Measurements from ENCODE around the gene SORBS2.

The SORBS2 gene

GRCh38 chr4:185737489-185738037 lies 74.4 kb downstream of the SORBS2 start:
- no peak overlapping the region for H3K56ac ChIP-seq (ENCODE audit: low read length)
- no peak overlapping the region for H3K18ac ChIP-seq (ENCODE audit: low read length)
- no peak overlapping the region for H3K9ac ChIP-seq (ENCODE audit: low read length)
- no peak overlapping the region for H4K5ac ChIP-seq (ENCODE audit: low read length)
- H3K4me3 ChIP-seq (ENCODE audit: low read length), result no peak overlapping the region
- no peak overlapping the region for H3K4me2 ChIP-seq (ENCODE audit: low read length)
- no peak for DNase-seq
- no peaks in the 10 kb centered on the region for H3K36me3 ChIP-seq (ENCODE audit: control insufficient read depth, insufficient read depth, low read length)
- H3K79me2 ChIP-seq (ENCODE audit: control insufficient read depth, insufficient read depth, low read length), result no peaks in the 10 kb centered on the region
- peaks cover 2% of the 10 kb centered on the region for H3K4me1 ChIP-seq (ENCODE audit: control insufficient read depth, low read depth, low read length)
- WGBS (ENCODE audit: extremely low coverage, insufficient coverage, low lambda C conversion rate), result no CpG with 5 or more reads among the region's 21 CpGs
- H2AK5ac ChIP-seq (ENCODE audit: low read length), result no peak overlapping the region
- H2BK5ac ChIP-seq (ENCODE audit: low read length), result no peak overlapping the region
- H2BK15ac ChIP-seq (replicated peaks; ENCODE audit: low read depth), result no peak overlapping the region
- H3K4ac ChIP-seq (ENCODE audit: low read depth, low read length), result no peak overlapping the region
- no peaks in the 10 kb centered on the region for H3K27me3 ChIP-seq (ENCODE audit: insufficient read depth, low read length, poor library complexity)
- no peak overlapping the region for H3K23ac ChIP-seq (ENCODE audit: low read length)
- H2BK120ac ChIP-seq (ENCODE audit: low read depth, low read length), result no peak overlapping the region
- H4K8ac ChIP-seq (ENCODE audit: low read depth, low read length), result no peak overlapping the region
- H3K27ac ChIP-seq (ENCODE audit: low read depth, low read length), result no peak overlapping the region
- no peaks in the 10 kb centered on the region for H3K79me1 ChIP-seq (ENCODE audit: low read length)

- H3K79me2 ChIP-seq (ENCODE audit: control insufficient read depth, insufficient read depth, low read length), result no peaks in the 10 kb centered on the region
Observed at GRCh38 chr4:185736882-185737281, 75.1 kb downstream of the SORBS2 start.

GRCh38 chr4:185735866-185736400 lies 76.1 kb downstream of the SORBS2 start:
- Histone ChIP-seq H2AK5ac (ENCODE audit: low read length) (no peak overlapping the region), H3K79me1 (ENCODE audit: low read length) (no peaks in the 10 kb centered on the region), H3K79me2 (ENCODE audit: control insufficient read depth, insufficient read depth, low read length) (no peaks in the 10 kb centered on the region), H3K36me3 (ENCODE audit: control insufficient read depth, insufficient read depth, low read length) (no peaks in the 10 kb centered on the region), H3K23ac (ENCODE audit: low read length) (no peak overlapping the region), H2BK120ac (ENCODE audit: low read depth, low read length) (no peak overlapping the region), H3K27me3 (ENCODE audit: insufficient read depth, low read length, poor library complexity) (no peaks in the 10 kb centered on the region), H3K4me2 (ENCODE audit: low read length) (no peak overlapping the region), H4K5ac (ENCODE audit: low read length) (no peak overlapping the region), H4K8ac (ENCODE audit: low read depth, low read length) (no peak overlapping the region), H2BK15ac (replicated peaks; ENCODE audit: low read depth) (no peak overlapping the region), H3K9ac (ENCODE audit: low read length) (no peak overlapping the region), H3K18ac (ENCODE audit: low read length) (no peak overlapping the region), H2BK5ac (ENCODE audit: low read length) (no peak overlapping the region), H3K4me1 (ENCODE audit: control insufficient read depth, low read depth, low read length) (peaks cover 2% of the 10 kb centered on the region), H3K27ac (ENCODE audit: low read depth, low read length) (no peak overlapping the region), H3K56ac (ENCODE audit: low read length) (no peak overlapping the region), H3K4ac (ENCODE audit: low read depth, low read length) (no peak overlapping the region), H3K4me3 (ENCODE audit: low read length) (no peak overlapping the region)
- WGBS (ENCODE audit: extremely low coverage, insufficient coverage, low lambda C conversion rate), result no CpG with 5 or more reads among the region's 4 CpGs
- DNase-seq, result no peak

More at GRCh38 chr4:185736882-185737281, 75.1 kb downstream of the SORBS2 start:
- Histone ChIP-seq H3K4me1 (ENCODE audit: control insufficient read depth, low read depth, low read length) (peaks cover 2% of the 10 kb centered on the region), H2BK120ac (ENCODE audit: low read depth, low read length) (no peak overlapping the region), H3K79me1 (ENCODE audit: low read length) (no peaks in the 10 kb centered on the region), H2BK5ac (ENCODE audit: low read length) (no peak overlapping the region), H3K4ac (ENCODE audit: low read depth, low read length) (no peak overlapping the region), H3K27me3 (ENCODE audit: insufficient read depth, low read length, poor library complexity) (no peaks in the 10 kb centered on the region), H3K27ac (ENCODE audit: low read depth, low read length) (no peak overlapping the region), H3K18ac (ENCODE audit: low read length) (no peak overlapping the region), H4K8ac (ENCODE audit: low read depth, low read length) (no peak overlapping the region), H3K4me3 (ENCODE audit: low read length) (no peak overlapping the region), H3K36me3 (ENCODE audit: control insufficient read depth, insufficient read depth, low read length) (no peaks in the 10 kb centered on the region), H3K23ac (ENCODE audit: low read length) (no peak overlapping the region), H4K5ac (ENCODE audit: low read length) (no peak overlapping the region), H3K56ac (ENCODE audit: low read length) (no peak overlapping the region), H3K9ac (ENCODE audit: low read length) (no peak overlapping the region), H2AK5ac (ENCODE audit: low read length) (no peak overlapping the region), H3K4me2 (ENCODE audit: low read length) (no peak overlapping the region), H2BK15ac (replicated peaks; ENCODE audit: low read depth) (no peak overlapping the region)
- DNase-seq, result no peak
- no CpG with 5 or more reads among the region's 5 CpGs for WGBS (ENCODE audit: extremely low coverage, insufficient coverage, low lambda C conversion rate)

- Histone ChIP-seq H3K4me3 (ENCODE audit: low read length) (no peak overlapping the region), H2BK15ac (replicated peaks; ENCODE audit: low read depth) (no peak overlapping the region), H3K79me1 (ENCODE audit: low read length) (no peaks in the 10 kb centered on the region), H4K5ac (ENCODE audit: low read length) (no peak overlapping the region), H2BK5ac (ENCODE audit: low read length) (no peak overlapping the region), H3K9ac (ENCODE audit: low read length) (no peak overlapping the region), H2AK5ac (ENCODE audit: low read length) (no peak overlapping the region), H2BK120ac (ENCODE audit: low read depth, low read length) (no peak overlapping the region), H3K4me2 (ENCODE audit: low read length) (no peak overlapping the region), H3K79me2 (ENCODE audit: control insufficient read depth, insufficient read depth, low read length) (no peaks in the 10 kb centered on the region), H3K56ac (ENCODE audit: low read length) (no peak overlapping the region), H4K8ac (ENCODE audit: low read depth, low read length) (no peak overlapping the region), H3K27ac (ENCODE audit: low read depth, low read length) (no peak overlapping the region), H3K4me1 (ENCODE audit: control insufficient read depth, low read depth, low read length) (no peaks in the 10 kb centered on the region), H3K4ac (ENCODE audit: low read depth, low read length) (no peak overlapping the region), H3K27me3 (ENCODE audit: insufficient read depth, low read length, poor library complexity) (no peaks in the 10 kb centered on the region), H3K18ac (ENCODE audit: low read length) (no peak overlapping the region), H3K23ac (ENCODE audit: low read length) (no peak overlapping the region), H3K36me3 (ENCODE audit: control insufficient read depth, insufficient read depth, low read length) (no peaks in the 10 kb centered on the region)
- no CpG with 5 or more reads among the region's 2 CpGs for WGBS (ENCODE audit: extremely low coverage, insufficient coverage, low lambda C conversion rate)
- DNase-seq, result no peak
Observed at GRCh38 chr4:185734930-185735329, 77.1 kb downstream of the SORBS2 start.

GRCh38 chr4:185734214-185734613 lies 77.8 kb downstream of the SORBS2 start:
- WGBS (ENCODE audit: extremely low coverage, insufficient coverage, low lambda C conversion rate), result no CpG with 5 or more reads among the region's 5 CpGs
- Histone ChIP-seq H2BK120ac (ENCODE audit: low read depth, low read length) (no peak overlapping the region), H4K8ac (ENCODE audit: low read depth, low read length) (no peak overlapping the region)

More at GRCh38 chr4:185734214-185734613, 77.8 kb downstream of the SORBS2 start:
- Histone ChIP-seq H4K5ac (ENCODE audit: low read length) (no peak overlapping the region), H3K27me3 (ENCODE audit: insufficient read depth, low read length, poor library complexity) (no peaks in the 10 kb centered on the region), H3K36me3 (ENCODE audit: control insufficient read depth, insufficient read depth, low read length) (no peaks in the 10 kb centered on the region), H3K9ac (ENCODE audit: low read length) (no peak overlapping the region), H2AK5ac (ENCODE audit: low read length) (no peak overlapping the region), H2BK5ac (ENCODE audit: low read length) (no peak overlapping the region), H3K4me3 (ENCODE audit: low read length) (no peak overlapping the region), H3K23ac (ENCODE audit: low read length) (no peak overlapping the region), H3K18ac (ENCODE audit: low read length) (no peak overlapping the region), H3K56ac (ENCODE audit: low read length) (no peak overlapping the region), H3K4me1 (ENCODE audit: control insufficient read depth, low read depth, low read length) (no peaks in the 10 kb centered on the region), H2BK15ac (replicated peaks; ENCODE audit: low read depth) (no peak overlapping the region), H3K79me1 (ENCODE audit: low read length) (no peaks in the 10 kb centered on the region), H3K27ac (ENCODE audit: low read depth, low read length) (no peak overlapping the region), H3K4me2 (ENCODE audit: low read length) (no peak overlapping the region), H3K79me2 (ENCODE audit: control insufficient read depth, insufficient read depth, low read length) (no peaks in the 10 kb centered on the region), H3K4ac (ENCODE audit: low read depth, low read length) (no peak overlapping the region)
- DNase-seq, result no peak
